Body of pancreas (tissue), 4 donors: ENCODE data around the gene LRRC19. TPM values are rescaled to one million over a fixed set of nuclear protein-coding genes. Genes with fewer than 3 reads are reported as not detected.

ENCODE experiments used
- ATAC-seq: fragments of 150-250 bp; one replicate; pipeline ENCODE4 v1.9.1; 2016
- DNase-seq, 4 donors: peaks; one replicate each; pipeline ENCODE4 v3.0.0-alpha.2; 2019
- H3K27ac ChIP-seq, 4 donors: fragments of 200-600 bp; sonication (generic); 1 replicate in 3 of 4; 2 replicates in 1 of 4; pipeline versions ENCODE4 v1.5.1 to v1.6.1; 2016 to 2019; ENCODE audit warnings: mild to moderate bottlenecking in 1 of 4, mixed read lengths in 1 of 4, moderate library complexity in 1 of 4
- H3K27me3 ChIP-seq, 2 donors: fragments of 200-600 bp; sonication (generic); one replicate each; pipeline ENCODE4 v1.6.0; 2016; ENCODE audit warnings: mild to moderate bottlenecking in 1 of 2
- H3K36me3 ChIP-seq, 2 donors: fragments of 200-600 bp; sonication (generic); replicated peaks in 1 of 2; 2 replicates each; pipeline ENCODE4 v1.5.1; 2016; ENCODE audit warnings: low read depth in 2 of 2; ENCODE audit not compliant: insufficient read depth in 1 of 2
- H3K4me1 ChIP-seq: fragments of 200-600 bp; sonication (generic); one replicate; pipeline ENCODE4 v1.6.0; 2016
- H3K4me3 ChIP-seq, 2 donors: fragments of 200-600 bp; sonication (generic); 1 replicate in 1 of 2; 2 replicates in 1 of 2; pipeline ENCODE4 v1.5.1; 2016 to 2019
- H3K9me3 ChIP-seq, 3 donors: fragments of 200-600 bp; sonication (generic); 1 replicate in 2 of 3; 2 replicates in 1 of 3; pipeline ENCODE4 v1.5.1; 2016
- CTCF ChIP-seq, 7 experiments: fragments of 450-650 bp in 4 of 7; fragments of 200-600 bp in 3 of 7; sonication (generic) in 3 of 7; IDR thresholded peaks; one replicate each; pipeline ENCODE4 v1.5.1; 2016 to 2019; ENCODE audit warnings: antibody characterized with exemption in 7 of 7
- POLR2A ChIP-seq, 3 donors: fragments of 450-650 bp; IDR thresholded peaks; one replicate each; pipeline ENCODE4 v1.6.1; 2016; ENCODE audit warnings: antibody characterized with exemption in 3 of 3, mild to moderate bottlenecking in 2 of 3
- WGBS, 2 donors: methylation state at CpG; one replicate each; pipeline ENCODE4 v1.1.5; 2017; 5-methylcytosine and 5-hydroxymethylcytosine counted together
- intact Hi-C: fragments of 100-400 bp; cut with DNase I; formaldehyde crosslinking; loops from one replicate; pipeline ENCODE4 v1.15.1; 2023
- total RNA-seq, 2 donors: library from RNA; depleted of rRNA; stranded (reverse); fragments of >200 nt; gene quantifications; one replicate each; pipeline ENCODE4 v1.1.0, GENCODE V29; 2016

Gene LRRC19
- total RNA-seq, 2 donors from 2014 or later = 0.78 TPM; not detected in 1

- intact Hi-C loops = loop anchor here (10.0 kb wide), 1 partner anchor 45 kb away; no protein-coding TSS in a partner anchor
- H3K36me3 ChIP-seq = no peaks in the 10 kb centered on the region
- no peaks in the 10 kb centered on the region for H3K27me3 ChIP-seq
- ATAC-seq (no peak), DNase-seq (no peak)
- peaks cover 22% of the 10 kb centered on the region for H3K4me1 ChIP-seq
- WGBS, 2 donors = 53 to 62% methylated on average over 6 of the region's 6 CpGs
- no peak overlapping the region for H3K4me3 ChIP-seq
- H3K9me3 ChIP-seq = no peaks in the 10 kb centered on the region
- TF ChIP-seq POLR2A (IDR thresholded peaks at IDR 0.05) = no peak
- no peak for TF ChIP-seq CTCF (IDR thresholded peaks at IDR 0.05)
- H3K27ac ChIP-seq = no peak overlapping the region
Measured at GRCh38 chr9:26949637-26950069, 55.8 kb downstream of the LRRC19 start.

- Histone ChIP-seq H3K9me3 (no peaks in the 10 kb centered on the region), H3K4me1 (peaks cover 30% of the 10 kb centered on the region), H3K27ac (peak overlapping the region; percentile 95 to 100 (median 98)), H3K27me3 (no peaks in the 10 kb centered on the region), H3K4me3 (peak overlapping the region in 1 of 2 donors; percentile 92), H3K36me3 (no peaks in the 10 kb centered on the region)
- intact Hi-C loops = no loop called here
- DNase-seq = no peak
- 0% methylated on average over 9 of the region's 9 CpGs for WGBS, 2 donors
- ATAC-seq = no peak
- TF ChIP-seq POLR2A (IDR thresholded peaks at IDR 0.05) = no peak
- no peak for TF ChIP-seq CTCF (IDR thresholded peaks at IDR 0.05)
Measured at GRCh38 chr9:26947736-26948135, 57.7 kb downstream of the LRRC19 start.

GRCh38 chr9:26946753-26947727 lies 58.4 kb downstream of the LRRC19 start, which contains the start of gene PLAA:
PLAA (minus strand) TSS chr9:26947242; CDS start chr9:26947045, 197 bp downstream.
- DNase-seq (peak; percentile 87 to 93 (median 90)), ATAC-seq (peak; percentile 99)
- intact Hi-C loops = no loop called here
- peak within 1 kb of the TSS; percentile 95 to 100 (median 98) for H3K27ac ChIP-seq
- TF ChIP-seq POLR2A (IDR thresholded peaks at IDR 0.05) (peak; percentile 57 to 81 (median 78)), CTCF (IDR thresholded peaks at IDR 0.05) (peak in 6 of 7 experiments; percentile 10 to 56 (median 46))
- H3K4me3 ChIP-seq = peak within 1 kb of the TSS; percentile 64 to 92
- H3K36me3 ChIP-seq = no peaks in the 10 kb centered on the region
- H3K27me3 ChIP-seq = no peaks in the 10 kb centered on the region
- peaks cover 30% of the 10 kb centered on the region for H3K4me1 ChIP-seq
- 0 to 1% methylated on average over 22 to 76 of the region's 76 CpGs for WGBS, 2 donors
- no peaks in the 10 kb centered on the region for H3K9me3 ChIP-seq

GRCh38 chr9:26945591-26945990 lies 59.9 kb downstream of the LRRC19 start:
- DNase-seq (no peak), ATAC-seq (no peak)
- no peak overlapping the region for H3K27ac ChIP-seq
- 17 to 25% methylated on average over 2 of the region's 2 CpGs for WGBS, 2 donors
- no peaks in the 10 kb centered on the region for H3K36me3 ChIP-seq
- intact Hi-C loops = no loop called here
- no peaks in the 10 kb centered on the region for H3K9me3 ChIP-seq
- no peaks in the 10 kb centered on the region for H3K27me3 ChIP-seq
- no peak for TF ChIP-seq POLR2A (IDR thresholded peaks at IDR 0.05)
- no peak for TF ChIP-seq CTCF (IDR thresholded peaks at IDR 0.05)
- no peak overlapping the region for H3K4me3 ChIP-seq
- peaks cover 30% of the 10 kb centered on the region for H3K4me1 ChIP-seq

Other genes starting within 250 kb of the LRRC19 start
- gene CAAP1, start 112.9 kb downstream of the LRRC19 start, total RNA-seq = 10 to 100 TPM; 14.0 to 26.7 TPM
- gene PLAA, start 58.4 kb downstream of the LRRC19 start, total RNA-seq = 10 to 100 TPM; 11.2 to 17.9 TPM
- gene IFT74, start 49.3 kb downstream of the LRRC19 start, total RNA-seq = 1 to 10 TPM; 7.3 to 9.1 TPM
- 1 to 10 TPM; 4.6 to 4.9 TPM for gene TEK, start 103.6 kb upstream of the LRRC19 start, total RNA-seq